GM23338 (cell line): ENCODE data around the gene AURKB.

Experiments
- CTCF ChIP-seq, 2 experiments: fragments of 200-600 bp in 1 of 2; sonication (generic) in 1 of 2; conservative IDR thresholded peaks; 2 replicates each; pipeline versions ENCODE4 v1.5.1 to v1.6.1; 2016 to 2017; ENCODE audit warnings: antibody characterized with exemption in 2 of 2, low read depth in 2 of 2, mild to moderate bottlenecking in 2 of 2, moderate library complexity in 1 of 2
- EZH2phosphoT487 ChIP-seq: fragments of 200-600 bp; sonication (generic); IDR thresholded peaks from one replicate; pipeline ENCODE4 v1.8.1; 2018; ENCODE audit warnings: antibody characterized with exemption; ENCODE audit not compliant: unreplicated experiment
- JUNB ChIP-seq: IDR thresholded peaks from one replicate; pipeline ENCODE4 v1.6.1; 2016; ENCODE audit warnings: antibody characterized with exemption; ENCODE audit not compliant: unreplicated experiment
- ZNF114 ChIP-seq: fragments of 250-450 bp; sonication (Bioruptor Pico); IDR thresholded peaks from 2 replicates; pipeline ENCODE4 v1.5.0; 2020; ENCODE audit warnings: mild to moderate bottlenecking, moderate library complexity

- TF ChIP-seq EZH2phosphoT487 (no peak), CTCF (conservative IDR thresholded peaks at IDR 0.05; ENCODE audit: low read depth in 2 of 2) (no peak; a peak in 1 of 4 replicates), ZNF114 (CRISPR knock-in tag) (no peak), JUNB (no peak)
Observed at GRCh38 chr17:8209907-8210760, at the start of gene AURKB.
